ENCODE data around the gene AOC2.

DNA sequence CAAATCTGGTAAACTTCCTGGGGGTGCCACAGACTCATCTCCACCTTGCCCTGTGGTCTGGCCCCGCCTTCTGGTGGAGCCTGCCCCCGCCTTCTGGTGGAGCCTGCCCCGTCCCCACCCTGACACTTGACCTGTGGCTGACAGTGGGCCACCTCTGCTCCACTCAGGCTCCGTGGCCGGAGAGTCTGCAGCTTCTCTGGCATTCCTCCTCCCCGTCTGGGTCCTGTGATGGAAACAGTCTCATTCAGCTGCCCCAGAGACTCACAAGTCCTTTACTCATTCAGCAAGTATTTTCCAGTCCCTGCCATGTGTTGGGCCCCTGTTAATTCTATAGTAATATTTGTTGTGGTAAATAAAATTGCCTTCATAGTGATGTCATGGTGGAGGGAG lies 35.2 kb downstream of the AOC2 start:
- TF ChIP-seq L3MBTL2 (conservative IDR thresholded peaks at IDR 0.05) (no peak), SUZ12 (IDR thresholded peaks at IDR 0.05) (no peak), FOXM1 (IDR thresholded peaks at IDR 0.05; ENCODE audit: borderline replicate concordance) (no peak)

Measured in HEK293T (cell line).